Activated naive CD4-positive, alpha-beta T cell treated with anti-CD3 and anti-CD28 coated beads, Interleukin-2, amount 50 U/mL, for 16 hours (primary cell): ENCODE measurements around the gene SMIM15.

ENCODE experiments used
- DNase-seq: peaks from one replicate; pipeline ENCODE4 v3.0.0-alpha.2; 2020

The SMIM15 gene

DNA sequence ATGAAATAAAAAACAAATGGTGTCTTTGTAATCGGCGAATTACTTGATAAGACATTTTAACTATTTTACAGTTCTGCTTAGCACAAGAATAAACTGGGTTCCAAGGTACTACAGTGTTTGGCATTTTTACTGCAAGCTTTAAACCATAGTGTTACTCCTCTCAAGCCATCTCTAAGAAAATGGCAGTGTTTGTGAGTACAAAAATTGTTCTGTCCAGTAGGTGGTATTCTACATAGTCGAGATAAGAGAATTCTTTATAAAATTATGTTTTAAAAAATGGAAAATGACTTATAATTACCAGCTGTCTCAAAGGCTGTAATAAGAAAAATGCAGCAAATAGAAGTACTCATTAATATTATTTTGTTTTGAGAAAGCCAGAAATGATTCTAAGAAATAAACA, 3.2 kb downstream of the SMIM15 start:
- DNase-seq, result no peak

DNA sequence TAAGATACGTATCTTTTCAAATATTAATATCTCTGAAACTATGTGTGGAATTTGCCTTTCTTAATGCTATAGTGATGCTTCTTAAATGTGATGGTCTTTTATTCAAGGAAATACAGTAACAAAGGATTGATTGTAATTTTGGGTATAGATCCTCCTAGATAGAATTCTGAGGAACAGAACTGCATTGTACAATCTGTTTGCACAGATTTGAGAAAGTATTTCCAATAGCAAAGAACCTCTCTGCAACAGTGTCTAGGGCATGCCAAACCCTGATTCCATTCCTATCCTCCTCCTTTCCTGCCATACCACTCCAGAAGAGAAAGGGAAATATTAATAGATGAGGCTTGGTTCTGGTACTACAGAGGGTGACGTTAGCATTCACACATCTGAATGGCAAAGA, 10.4 kb downstream of the SMIM15 start:
- DNase-seq, result no peak

DNA sequence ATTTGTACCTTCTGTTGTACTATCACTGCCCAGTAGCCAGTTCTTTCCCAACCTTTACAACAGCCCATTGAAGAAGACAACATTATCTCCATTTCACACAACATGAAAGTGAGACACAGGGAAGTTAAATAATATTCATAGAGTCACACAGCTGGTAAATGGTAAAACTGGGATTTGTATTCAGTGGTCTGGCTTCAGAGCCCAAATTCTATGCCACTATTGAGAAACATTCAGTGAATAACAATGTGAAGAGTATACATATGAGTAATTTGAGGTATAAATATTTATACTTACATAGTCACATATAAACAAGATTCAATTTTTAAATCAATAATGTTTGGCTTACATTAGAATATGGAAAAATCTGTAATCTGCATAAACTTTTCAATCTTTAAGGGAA, 13.8 kb downstream of the SMIM15 start:
- no peak for DNase-seq

DNA sequence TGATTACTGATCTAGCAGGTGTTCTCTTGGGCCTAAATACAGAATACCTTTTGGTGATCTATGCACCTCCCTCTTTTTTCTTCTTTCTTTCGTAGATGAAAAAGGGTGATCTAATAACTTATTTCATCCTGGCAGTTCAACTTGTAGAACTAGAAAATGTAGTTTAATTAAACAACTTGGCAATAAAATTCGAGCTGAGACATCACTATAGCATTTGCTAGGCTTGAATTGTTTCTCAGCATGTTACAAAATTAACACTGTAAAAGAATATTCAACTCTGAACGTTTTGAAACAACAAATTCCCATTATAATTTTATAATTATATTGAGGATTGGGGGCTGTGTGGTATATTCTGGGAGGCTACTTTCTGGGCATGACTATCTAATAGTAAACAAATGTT, 19.5 kb downstream of the SMIM15 start:
- DNase-seq, result no peak

DNA sequence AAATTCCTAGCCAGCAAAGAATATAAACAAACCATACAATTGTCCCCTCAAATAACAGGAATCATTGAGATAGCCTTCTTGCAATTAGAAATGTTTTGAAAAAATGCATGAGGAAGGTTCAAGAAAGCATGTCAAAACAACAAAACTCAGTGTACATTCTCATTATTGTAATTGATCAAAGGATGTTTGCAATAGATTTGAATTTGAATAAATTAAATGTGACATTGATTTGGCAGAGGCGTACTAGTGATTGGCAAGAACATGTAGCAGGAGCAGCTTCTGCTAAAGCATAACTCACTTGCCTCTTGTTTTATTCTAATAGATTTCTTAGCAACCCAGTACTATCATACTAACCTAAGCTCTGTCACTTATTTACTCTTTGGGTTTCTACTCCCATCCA, 19.9 kb downstream of the SMIM15 start:
- DNase-seq, result no peak

DNA sequence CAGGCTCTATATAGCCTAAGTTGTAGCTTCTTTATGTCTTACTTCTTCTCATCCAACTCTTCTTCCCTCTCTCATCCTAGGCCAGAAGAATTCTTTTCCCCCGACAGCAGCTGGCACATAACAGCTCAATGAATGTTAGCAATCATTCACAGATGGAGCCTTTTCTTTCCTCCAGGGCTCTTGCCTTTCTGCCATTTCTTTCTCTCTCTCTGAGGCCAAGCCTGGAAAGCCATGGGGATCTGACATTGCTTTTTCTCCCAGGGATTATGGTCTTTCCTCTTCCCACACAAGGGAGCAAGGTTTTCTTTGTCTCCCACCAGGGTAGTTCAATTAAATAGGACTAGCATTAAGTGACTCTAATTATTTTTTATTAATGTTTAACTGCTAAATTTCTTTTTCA, 20.5 kb downstream of the SMIM15 start:
- no peak for DNase-seq

DNA sequence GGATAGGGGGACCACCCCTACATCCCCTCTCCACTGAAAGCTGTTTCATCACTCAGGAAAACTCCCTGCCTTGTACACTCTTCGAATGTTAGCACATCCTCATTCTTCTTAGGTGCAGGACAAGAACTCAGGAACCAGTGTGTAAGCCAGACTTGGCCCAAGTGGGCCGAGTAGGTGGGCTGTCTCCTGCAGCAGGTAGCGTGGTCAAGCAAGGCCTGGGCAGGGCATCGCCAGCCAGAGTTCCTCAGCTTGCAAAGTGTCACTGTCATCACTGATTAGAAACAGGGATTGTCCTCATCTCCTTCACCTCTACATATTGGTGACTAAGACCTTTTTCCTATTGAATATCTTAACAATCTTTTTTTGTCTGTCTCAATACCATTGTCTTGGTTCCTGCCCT, 22.3 kb downstream of the SMIM15 start:
- no peak for DNase-seq

DNA sequence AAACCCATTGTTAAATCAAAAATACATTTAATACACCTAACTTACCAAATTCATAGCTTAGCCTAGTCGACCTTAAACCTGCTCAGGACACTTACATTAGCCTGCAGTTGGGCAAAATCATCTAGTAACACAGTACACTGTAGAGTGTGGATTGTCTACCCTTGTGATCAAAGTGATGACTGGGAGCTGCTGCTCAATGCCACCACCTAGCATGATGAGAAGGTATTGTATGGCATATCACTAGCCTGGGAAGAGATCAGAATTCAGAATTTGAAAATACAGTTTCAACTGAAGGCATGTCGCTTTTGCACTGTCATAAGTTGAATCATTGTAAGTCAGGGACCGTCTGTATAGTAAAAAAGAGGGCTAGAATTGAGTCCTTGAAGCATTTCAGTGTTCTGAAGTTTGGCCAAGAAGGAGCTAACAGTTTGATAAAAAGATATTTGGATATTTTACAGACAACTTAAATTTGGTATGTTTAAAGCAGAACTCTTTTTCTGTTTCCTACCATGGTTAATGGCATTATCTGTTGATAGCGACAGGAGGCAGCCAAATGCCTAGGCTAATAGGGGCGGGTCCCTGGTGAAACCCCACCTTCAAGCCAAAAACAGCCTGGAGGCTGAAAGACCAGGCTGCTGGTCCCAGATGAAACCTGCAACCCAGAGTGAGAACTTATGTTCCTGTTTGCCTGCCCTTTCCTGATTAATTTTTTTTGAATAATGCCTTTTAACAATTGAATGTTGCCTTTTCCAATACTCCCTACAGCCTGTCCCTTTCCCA, 23.0 kb downstream of the SMIM15 start:
- DNase-seq, result no peak

DNA sequence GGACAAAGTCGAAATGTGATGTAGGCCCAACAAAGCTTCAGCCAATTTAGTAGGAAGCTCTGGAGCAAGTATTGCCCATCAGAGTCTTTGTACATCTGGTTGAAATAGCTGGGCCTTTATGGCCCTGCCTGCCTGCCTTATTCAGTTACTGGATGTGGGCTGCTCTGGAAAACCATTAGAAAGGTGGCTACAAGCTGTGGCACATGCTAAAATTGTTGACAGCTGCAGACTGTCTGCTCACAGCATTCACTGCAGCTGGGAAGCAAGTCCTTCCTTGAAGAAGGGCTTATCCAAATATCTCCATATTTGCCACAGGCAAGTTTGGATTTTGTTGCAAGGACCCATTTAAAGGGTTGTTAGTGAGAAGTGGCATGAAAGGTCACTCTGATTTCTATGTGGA, 24.4 kb downstream of the SMIM15 start:
- DNase-seq, result no peak

DNA sequence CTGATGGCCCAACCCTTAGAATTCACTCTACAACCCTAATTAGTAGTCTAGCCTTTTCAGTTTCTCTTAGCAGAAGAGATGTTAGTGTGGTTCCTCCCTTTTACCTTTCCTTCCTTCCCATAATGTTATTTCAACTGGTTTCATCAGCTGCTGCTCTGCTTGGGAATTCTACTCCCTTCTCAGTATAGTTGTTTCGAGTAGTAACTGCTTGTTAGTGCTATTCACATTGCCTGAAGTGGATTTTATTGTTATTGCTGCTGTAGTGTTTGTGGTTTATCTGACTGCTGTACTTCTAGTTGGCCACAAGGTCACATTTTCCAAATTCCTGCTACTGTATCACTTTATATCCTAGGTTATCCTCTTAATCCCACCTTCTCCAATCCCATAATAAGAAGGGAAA, 29.7 kb downstream of the SMIM15 start:
- no peak for DNase-seq

DNA sequence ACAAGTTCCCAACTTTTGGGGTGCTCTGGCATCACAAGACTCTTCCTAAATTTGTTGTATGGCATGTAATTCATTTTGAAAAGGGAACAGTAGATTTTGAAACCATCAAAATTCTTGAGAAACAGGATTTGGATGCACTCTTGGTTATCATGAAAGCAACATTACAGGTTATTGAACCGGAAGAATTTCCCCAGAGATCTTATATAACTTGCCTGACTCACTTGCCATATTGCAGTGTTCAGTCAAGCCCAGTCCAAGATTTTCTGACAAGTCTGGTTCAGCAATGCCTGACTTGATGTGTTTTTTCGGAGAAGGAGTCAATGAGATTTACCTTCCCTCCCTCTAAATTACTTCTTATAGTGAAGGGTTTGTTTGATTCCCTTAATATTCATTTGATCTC, 32.0 kb downstream of the SMIM15 start:
- DNase-seq, result no peak

DNA sequence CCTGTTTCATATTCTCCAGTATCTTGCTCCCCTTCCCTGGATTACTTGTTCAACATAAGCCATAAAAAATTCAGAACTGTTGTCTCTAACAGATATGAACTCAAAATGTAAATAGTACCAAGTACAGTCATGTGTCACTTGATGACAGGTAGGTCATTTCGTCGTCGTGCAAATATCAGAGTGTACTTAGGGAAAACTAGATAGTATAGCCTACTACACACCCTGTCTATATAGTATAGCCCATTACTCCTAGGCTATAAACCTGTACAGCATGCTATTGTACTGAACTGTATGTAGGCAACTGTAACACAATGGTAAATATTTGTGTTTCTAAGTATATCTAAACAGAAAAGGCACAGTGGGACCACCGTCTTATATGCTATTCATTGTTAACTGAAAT, 39.1 kb downstream of the SMIM15 start:
- DNase-seq, result no peak

DNA sequence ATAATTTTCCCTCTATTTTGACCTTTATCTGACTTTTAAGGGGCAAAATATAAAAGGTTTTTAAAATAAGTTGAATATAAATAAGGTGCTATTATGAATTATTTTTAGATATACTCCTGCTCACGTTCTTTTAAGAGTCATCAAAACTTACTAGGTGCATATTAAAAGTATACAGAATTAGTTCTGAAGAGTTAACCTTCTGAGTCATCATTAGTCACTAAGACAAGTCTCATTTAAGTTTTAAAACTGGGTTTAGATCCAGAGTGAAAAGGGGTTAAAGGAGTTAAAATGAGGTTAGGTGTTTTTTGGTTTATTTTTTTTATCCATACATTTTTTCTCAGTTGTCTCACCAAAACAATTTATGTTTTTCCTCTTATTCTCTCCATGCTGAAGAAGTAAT, 41.7 kb downstream of the SMIM15 start:
- DNase-seq, result no peak

DNA sequence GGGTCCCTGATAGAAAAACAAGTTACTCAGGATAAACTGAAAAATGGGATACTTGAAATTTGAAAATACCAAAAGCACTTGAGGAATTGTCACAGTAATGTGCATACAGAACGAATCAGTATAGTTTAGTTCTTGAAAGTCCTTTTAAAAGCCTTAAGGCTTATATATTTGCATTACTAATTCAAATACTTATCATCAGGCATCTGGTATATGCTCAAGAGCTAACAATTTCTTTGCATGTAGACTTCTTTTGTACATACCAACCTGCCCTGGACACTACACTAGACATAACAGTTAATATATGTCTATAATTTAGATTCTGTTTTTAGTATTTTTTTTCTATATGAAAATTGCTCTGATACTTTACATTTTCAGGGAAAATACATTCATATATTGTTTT, 43.2 kb downstream of the SMIM15 start:
- no peak for DNase-seq

DNA sequence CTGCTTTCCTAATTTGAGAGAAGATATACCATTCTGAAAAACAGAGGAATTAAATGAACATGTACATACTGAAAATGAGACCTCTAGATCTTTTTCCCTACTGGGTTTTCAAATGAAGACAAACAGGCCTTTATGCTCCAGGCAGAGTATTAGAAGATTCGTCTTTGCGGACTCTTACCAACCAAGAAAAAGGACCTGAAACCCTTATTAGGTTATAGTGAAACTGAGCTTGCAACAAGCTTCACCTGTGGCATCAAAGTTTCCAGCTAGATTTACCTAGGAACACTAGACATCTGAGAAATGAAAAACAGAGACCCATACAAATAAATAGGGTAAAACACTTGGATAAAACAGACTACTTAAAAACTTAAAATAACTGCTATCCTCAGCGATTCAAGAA, 46.3 kb downstream of the SMIM15 start:
- no peak for DNase-seq

DNA sequence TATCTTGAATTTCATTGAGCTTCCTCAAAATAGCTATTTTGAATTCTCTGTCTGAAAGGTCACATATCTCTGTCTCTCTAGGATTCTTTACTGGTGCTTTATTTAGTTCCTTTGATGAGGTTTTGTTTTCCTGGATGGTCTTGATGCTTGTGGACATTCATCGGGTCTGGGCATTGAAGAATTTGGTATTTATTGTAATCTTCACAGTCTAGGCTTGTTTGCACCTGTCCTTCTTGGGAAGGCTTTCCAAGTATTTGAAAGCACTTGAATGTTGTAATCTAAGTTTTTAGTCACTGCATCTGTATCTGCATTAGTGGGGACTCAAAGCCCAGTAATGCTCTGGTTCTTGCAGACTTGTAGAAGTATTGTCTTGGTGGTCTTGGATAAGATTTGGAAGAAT, 47.8 kb downstream of the SMIM15 start:
- no peak for DNase-seq
